HepG2 (cell line): ENCODE results near the gene NEU1. TPM values are rescaled to one million over a fixed set of nuclear protein-coding genes. Genes with fewer than 3 reads are reported as not detected.
A peak's percentile ranks its signal among the peaks of the same experiment; 100 is the strongest.

Experiments used
- IRX3 ChIP-seq: sonication (generic); formaldehyde crosslinking; IDR thresholded peaks from 2 replicates; pipeline ENCODE4 v1.8.1; 2023; ENCODE audit warnings: mild to moderate bottlenecking, low read depth, missing genetic modification reagents, borderline replicate concordance
- KAT8 ChIP-seq: IDR thresholded peaks from 2 replicates; pipeline ENCODE4 v1.6.1; 2016; ENCODE audit warnings: missing genetic modification reagents, missing compliant biosample characterization
- KDM1A ChIP-seq: IDR thresholded peaks from 2 replicates; pipeline ENCODE4 v1.6.1; 2016; ENCODE audit warnings: missing compliant biosample characterization
- PRMT3 ChIP-seq: sonication (generic); formaldehyde crosslinking; IDR thresholded peaks from 2 replicates; pipeline ENCODE4 v1.8.1; 2022; ENCODE audit warnings: low read depth, mild to moderate bottlenecking, moderate library complexity, missing genetic modification reagents, borderline replicate concordance
- RBM39 ChIP-seq: fragments of 200-400 bp; formaldehyde crosslinking; IDR thresholded peaks from one replicate; pipeline ENCODE4 v1.6.1; 2018; ENCODE audit warnings: antibody characterized with exemption, mild to moderate bottlenecking, low read depth, low read length; ENCODE audit not compliant: poor library complexity, severe bottlenecking
- RORA ChIP-seq: sonication (generic); formaldehyde crosslinking; IDR thresholded peaks from 2 replicates; pipeline ENCODE4 v1.5.0; 2020; ENCODE audit warnings: mild to moderate bottlenecking, missing genetic modification reagents, moderate library complexity
- SMYD3 ChIP-seq: sonication (generic); formaldehyde crosslinking; IDR thresholded peaks from 2 replicates; pipeline ENCODE4 v1.8.1; 2023; ENCODE audit warnings: mild to moderate bottlenecking, missing genetic modification reagents
- SP1 ChIP-seq, 2 experiments: fragments of 450-650 bp in 1 of 2; sonication (generic) in 1 of 2; formaldehyde crosslinking in 1 of 2; IDR thresholded peaks; 2 replicates each; pipeline versions ENCODE4 v1.4.0 to v1.6.1; 2016 to 2020; ENCODE audit warnings: missing genetic modification reagents in 1 of 2
- SPEN ChIP-seq: sonication (generic); formaldehyde crosslinking; IDR thresholded peaks from 2 replicates; pipeline ENCODE4 v1.5.1; 2020; ENCODE audit warnings: low read depth, mild to moderate bottlenecking, missing genetic modification reagents
- TCF7L2 ChIP-seq: IDR thresholded peaks from 2 replicates; pipeline ENCODE4 v1.6.1; 2011; ENCODE audit warnings: mild to moderate bottlenecking, low read depth, low read length, moderate library complexity
- TOE1 ChIP-seq: sonication (generic); formaldehyde crosslinking; IDR thresholded peaks from 2 replicates; pipeline ENCODE4 v1.4.0; 2020; ENCODE audit warnings: mild to moderate bottlenecking, missing genetic modification reagents
- ZNF430 ChIP-seq: sonication (generic); formaldehyde crosslinking; IDR thresholded peaks from 2 replicates; pipeline ENCODE4 v1.9.0; 2021; ENCODE audit warnings: mild to moderate bottlenecking, missing genetic modification reagents
- ZNF543 ChIP-seq: sonication (generic); formaldehyde crosslinking; IDR thresholded peaks from 2 replicates; pipeline ENCODE4 v1.4.0; 2020; ENCODE audit warnings: mild to moderate bottlenecking, missing genetic modification reagents
- polyA plus RNA-seq, 8 experiments: library from polyadenylated mRNA; depleted of rRNA in 3 of 8; stranded (reverse) in 7 of 8; unstranded in 1 of 8; fragments of >200 nt; fragmentation: Illumina TruSeq in 4 of 8; extraction: Trizol in 4 of 8; gene quantifications; 2 replicates each; pipeline versions ENCODE4 v1.2.1 to v1.2.3, GENCODE V29; 2011 to 2016; ENCODE audit warnings: low read depth in 4 of 8, missing spikeins in 1 of 8, mixed read lengths in 1 of 8; ENCODE audit not compliant: insufficient read depth in 1 of 8
- total RNA-seq, 5 experiments: library from RNA; depleted of rRNA; stranded (reverse); fragments of >200 nt; fragmentation: Illumina TruSeq; extraction: Trizol; gene quantifications; 2 replicates each; pipeline ENCODE4 v1.2.3, GENCODE V29; 2016; ENCODE audit warnings: low read depth in 1 of 5
- TF ChIP-seq, protein P1 (sequence below): sonication (generic); formaldehyde crosslinking; IDR thresholded peaks from 2 replicates; pipeline ENCODE4 v1.5.0; 2020; ENCODE audit warnings: missing genetic modification reagents, mild to moderate bottlenecking, borderline replicate concordance
- TF ChIP-seq, protein P2 (sequence below): sonication (generic); formaldehyde crosslinking; conservative IDR thresholded peaks from 2 replicates; pipeline ENCODE4 v1.4.0; 2020; ENCODE audit warnings: missing genetic modification reagents
- TF ChIP-seq, protein P3 (sequence below): sonication (generic); formaldehyde crosslinking; IDR thresholded peaks from 2 replicates; pipeline ENCODE4 v1.4.0; 2020; ENCODE audit warnings: mild to moderate bottlenecking, missing genetic modification reagents
- TF ChIP-seq, protein P4 (sequence below): sonication (generic); formaldehyde crosslinking; conservative IDR thresholded peaks from 2 replicates; pipeline ENCODE4 v1.8.0; 2022; ENCODE audit warnings: low read depth, missing genetic modification reagents
- TF ChIP-seq, protein P5 (sequence below): fragments of 450-650 bp; IDR thresholded peaks from 2 replicates; pipeline ENCODE4 v1.6.1; 2016

Gene NEU1
- total and polyA plus RNA-seq, 2 of the 13 experiments (the other 11 are each of a cell fraction or from before 2014, with no cell fraction given), result 215 to 297 TPM

DNA sequence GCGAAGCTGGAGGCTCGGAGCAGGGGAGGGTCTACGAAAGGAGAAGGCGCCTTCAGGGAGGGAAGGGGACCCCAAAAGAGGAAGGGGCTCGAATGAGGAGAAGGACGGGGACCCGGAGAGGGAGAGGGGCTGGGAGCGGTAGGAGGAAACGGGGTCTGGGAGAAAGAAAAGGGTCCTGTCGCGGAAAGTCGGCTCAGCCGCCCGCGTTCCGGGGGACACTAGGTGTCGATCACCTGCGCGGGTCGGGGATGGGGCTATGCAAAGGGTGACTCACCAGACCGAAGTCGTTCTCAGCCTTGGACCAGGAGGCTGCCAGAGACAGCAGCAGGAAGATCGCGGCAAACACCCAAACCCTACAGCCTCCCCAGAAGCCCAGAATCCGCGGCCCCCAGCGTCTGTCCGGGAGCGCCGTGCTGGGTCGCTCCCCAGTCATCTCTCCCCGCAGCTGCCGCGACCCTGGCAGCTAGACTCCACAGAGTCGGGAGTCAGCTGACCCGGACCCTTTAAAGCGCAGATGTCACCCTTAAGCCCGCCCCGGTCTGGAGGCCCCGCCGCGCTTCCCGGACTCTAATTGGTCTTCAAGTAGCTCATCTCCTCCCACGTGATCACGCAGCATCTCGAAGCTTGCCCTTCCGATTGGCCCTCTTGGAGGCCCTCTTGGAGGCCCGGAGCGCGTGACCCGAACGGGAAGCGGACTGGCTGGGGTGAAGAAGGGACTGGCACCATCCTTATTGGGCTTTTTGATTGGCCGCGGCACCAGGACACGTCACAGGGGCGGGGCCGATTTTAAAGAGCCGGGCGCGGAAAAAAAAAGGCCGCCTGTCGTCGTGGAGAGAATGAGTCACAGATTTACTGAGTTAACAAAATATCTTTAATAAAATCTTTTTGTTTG is at the start of gene NEU1 (continued):
- TF ChIP-seq, protein P1, sequence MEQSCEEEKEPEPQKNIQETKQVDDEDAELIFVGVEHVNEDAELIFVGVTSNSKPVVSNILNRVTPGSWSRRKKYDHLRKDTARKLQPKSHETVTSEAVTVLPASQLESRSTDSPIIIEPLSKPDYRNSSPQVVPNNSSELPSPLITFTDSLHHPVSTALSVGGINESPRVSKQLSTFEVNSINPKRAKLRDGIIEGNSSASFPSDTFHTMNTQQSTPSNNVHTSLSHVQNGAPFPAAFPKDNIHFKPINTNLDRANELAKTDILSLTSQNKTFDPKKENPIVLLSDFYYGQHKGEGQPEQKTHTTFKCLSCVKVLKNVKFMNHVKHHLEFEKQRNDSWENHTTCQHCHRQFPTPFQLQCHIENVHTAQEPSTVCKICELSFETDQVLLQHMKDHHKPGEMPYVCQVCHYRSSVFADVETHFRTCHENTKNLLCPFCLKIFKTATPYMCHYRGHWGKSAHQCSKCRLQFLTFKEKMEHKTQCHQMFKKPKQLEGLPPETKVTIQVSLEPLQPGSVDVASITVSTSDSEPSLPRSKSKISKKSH (CRISPR knock-in tag), result peak; percentile 85
- peak; percentile 96 for TF ChIP-seq SMYD3 (CRISPR knock-in tag)
- no peak for TF ChIP-seq PRMT3 (CRISPR knock-in tag)
- TF ChIP-seq SPEN (CRISPR knock-in tag), result peak; percentile 87
- TF ChIP-seq, protein P2, sequence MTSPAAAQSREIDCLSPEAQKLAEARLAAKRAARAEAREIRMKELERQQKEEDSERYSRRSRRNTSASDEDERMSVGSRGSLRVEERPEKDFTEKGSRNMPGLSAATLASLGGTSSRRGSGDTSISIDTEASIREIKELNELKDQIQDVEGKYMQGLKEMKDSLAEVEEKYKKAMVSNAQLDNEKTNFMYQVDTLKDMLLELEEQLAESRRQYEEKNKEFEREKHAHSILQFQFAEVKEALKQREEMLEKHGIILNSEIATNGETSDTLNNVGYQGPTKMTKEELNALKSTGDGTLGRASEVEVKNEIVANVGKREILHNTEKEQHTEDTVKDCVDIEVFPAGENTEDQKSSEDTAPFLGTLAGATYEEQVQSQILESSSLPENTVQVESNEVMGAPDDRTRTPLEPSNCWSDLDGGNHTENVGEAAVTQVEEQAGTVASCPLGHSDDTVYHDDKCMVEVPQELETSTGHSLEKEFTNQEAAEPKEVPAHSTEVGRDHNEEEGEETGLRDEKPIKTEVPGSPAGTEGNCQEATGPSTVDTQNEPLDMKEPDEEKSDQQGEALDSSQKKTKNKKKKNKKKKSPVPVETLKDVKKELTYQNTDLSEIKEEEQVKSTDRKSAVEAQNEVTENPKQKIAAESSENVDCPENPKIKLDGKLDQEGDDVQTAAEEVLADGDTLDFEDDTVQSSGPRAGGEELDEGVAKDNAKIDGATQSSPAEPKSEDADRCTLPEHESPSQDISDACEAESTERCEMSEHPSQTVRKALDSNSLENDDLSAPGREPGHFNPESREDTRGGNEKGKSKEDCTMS, result 0 out of 2 replicates have a peak, but pooled peaks have one; percentile 83
- TF ChIP-seq KDM1A, result 0 out of 2 replicates have a peak, but pooled peaks have one; percentile 46
- peak; percentile 98 for TF ChIP-seq RBM39
- TF ChIP-seq TCF7L2, result no peak
- peak; percentile 97 for TF ChIP-seq ZNF430 (CRISPR knock-in tag)
- no peak for TF ChIP-seq RORA (CRISPR knock-in tag)
- TF ChIP-seq, protein P3, sequence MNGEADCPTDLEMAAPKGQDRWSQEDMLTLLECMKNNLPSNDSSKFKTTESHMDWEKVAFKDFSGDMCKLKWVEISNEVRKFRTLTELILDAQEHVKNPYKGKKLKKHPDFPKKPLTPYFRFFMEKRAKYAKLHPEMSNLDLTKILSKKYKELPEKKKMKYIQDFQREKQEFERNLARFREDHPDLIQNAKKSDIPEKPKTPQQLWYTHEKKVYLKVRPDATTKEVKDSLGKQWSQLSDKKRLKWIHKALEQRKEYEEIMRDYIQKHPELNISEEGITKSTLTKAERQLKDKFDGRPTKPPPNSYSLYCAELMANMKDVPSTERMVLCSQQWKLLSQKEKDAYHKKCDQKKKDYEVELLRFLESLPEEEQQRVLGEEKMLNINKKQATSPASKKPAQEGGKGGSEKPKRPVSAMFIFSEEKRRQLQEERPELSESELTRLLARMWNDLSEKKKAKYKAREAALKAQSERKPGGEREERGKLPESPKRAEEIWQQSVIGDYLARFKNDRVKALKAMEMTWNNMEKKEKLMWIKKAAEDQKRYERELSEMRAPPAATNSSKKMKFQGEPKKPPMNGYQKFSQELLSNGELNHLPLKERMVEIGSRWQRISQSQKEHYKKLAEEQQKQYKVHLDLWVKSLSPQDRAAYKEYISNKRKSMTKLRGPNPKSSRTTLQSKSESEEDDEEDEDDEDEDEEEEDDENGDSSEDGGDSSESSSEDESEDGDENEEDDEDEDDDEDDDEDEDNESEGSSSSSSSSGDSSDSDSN (CRISPR knock-in tag), result peak; percentile 86
- TF ChIP-seq, protein P4, sequence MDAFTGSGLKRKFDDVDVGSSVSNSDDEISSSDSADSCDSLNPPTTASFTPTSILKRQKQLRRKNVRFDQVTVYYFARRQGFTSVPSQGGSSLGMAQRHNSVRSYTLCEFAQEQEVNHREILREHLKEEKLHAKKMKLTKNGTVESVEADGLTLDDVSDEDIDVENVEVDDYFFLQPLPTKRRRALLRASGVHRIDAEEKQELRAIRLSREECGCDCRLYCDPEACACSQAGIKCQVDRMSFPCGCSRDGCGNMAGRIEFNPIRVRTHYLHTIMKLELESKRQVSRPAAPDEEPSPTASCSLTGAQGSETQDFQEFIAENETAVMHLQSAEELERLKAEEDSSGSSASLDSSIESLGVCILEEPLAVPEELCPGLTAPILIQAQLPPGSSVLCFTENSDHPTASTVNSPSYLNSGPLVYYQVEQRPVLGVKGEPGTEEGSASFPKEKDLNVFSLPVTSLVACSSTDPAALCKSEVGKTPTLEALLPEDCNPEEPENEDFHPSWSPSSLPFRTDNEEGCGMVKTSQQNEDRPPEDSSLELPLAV (CRISPR knock-in tag), result peak; percentile 41; the same call in 1 of the 2 replicates
- no peak; the same call in 1 of the 2 replicates for TF ChIP-seq TOE1 (CRISPR knock-in tag)
- no peak for TF ChIP-seq SP1 (IDR thresholded peaks at IDR 0.05)
- TF ChIP-seq SP1 (CRISPR knock-in tag; IDR thresholded peaks at IDR 0.05), result peak; percentile 86
- peak; percentile 94 for TF ChIP-seq KAT8 (CRISPR knock-in tag)
- TF ChIP-seq ZNF543, result peak; percentile 65; the same call in 1 of the 2 replicates
- TF ChIP-seq, protein P5, sequence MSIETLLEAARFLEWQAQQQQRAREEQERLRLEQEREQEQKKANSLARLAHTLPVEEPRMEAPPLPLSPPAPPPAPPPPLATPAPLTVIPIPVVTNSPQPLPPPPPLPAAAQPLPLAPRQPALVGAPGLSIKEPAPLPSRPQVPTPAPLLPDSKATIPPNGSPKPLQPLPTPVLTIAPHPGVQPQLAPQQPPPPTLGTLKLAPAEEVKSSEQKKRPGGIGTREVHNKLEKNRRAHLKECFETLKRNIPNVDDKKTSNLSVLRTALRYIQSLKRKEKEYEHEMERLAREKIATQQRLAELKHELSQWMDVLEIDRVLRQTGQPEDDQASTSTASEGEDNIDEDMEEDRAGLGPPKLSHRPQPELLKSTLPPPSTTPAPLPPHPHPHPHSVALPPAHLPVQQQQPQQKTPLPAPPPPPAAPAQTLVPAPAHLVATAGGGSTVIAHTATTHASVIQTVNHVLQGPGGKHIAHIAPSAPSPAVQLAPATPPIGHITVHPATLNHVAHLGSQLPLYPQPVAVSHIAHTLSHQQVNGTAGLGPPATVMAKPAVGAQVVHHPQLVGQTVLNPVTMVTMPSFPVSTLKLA, result peak; percentile 78
- peak; percentile 92 for TF ChIP-seq IRX3 (CRISPR knock-in tag)
